Ovary (tissue), 9 donors: ENCODE data around the gene PKD1L1. TPM values are rescaled to one million over a fixed set of nuclear protein-coding genes. Genes with fewer than 3 reads are reported as not detected.

Experiments
- DNase-seq, 5 donors: peaks; one replicate each; pipeline ENCODE4 v3.0.0-alpha.2; 2019 to 2020
- H3K27ac ChIP-seq, 2 donors: fragments of 200-600 bp; one replicate each; pipeline versions ENCODE4 v1.5.1 to v1.8.0; 2019 to 2022
- H3K27me3 ChIP-seq: fragments of 200-600 bp; one replicate; pipeline ENCODE4 v1.8.0; 2022
- H3K36me3 ChIP-seq: fragments of 200-600 bp; sonication (generic); one replicate; pipeline ENCODE4 v1.5.1; 2019
- H3K4me1 ChIP-seq: one replicate; pipeline ENCODE4 v1.8.1; 2013; ENCODE audit warnings: mild to moderate bottlenecking, moderate library complexity; ENCODE audit not compliant: insufficient read depth
- H3K4me3 ChIP-seq: fragments of 200-600 bp; sonication (generic); one replicate; pipeline ENCODE4 v1.5.1; 2017
- H3K9me3 ChIP-seq, 2 donors: fragments of 200-600 bp in 1 of 2; sonication (generic) in 1 of 2; one replicate each; pipeline versions ENCODE4 v1.5.1 to v1.8.1; 2013 to 2019; ENCODE audit warnings: mild to moderate bottlenecking in 1 of 2, moderate library complexity in 1 of 2
- CTCF ChIP-seq, 3 donors: fragments of 450-650 bp in 2 of 3; fragments of 200-600 bp in 1 of 3; IDR thresholded peaks; one replicate each; pipeline versions ENCODE4 v1.5.1 to v1.8.0; 2016 to 2022; ENCODE audit warnings: antibody characterized with exemption in 3 of 3, mild to moderate bottlenecking in 1 of 3
- EP300 ChIP-seq: sonication (generic); formaldehyde crosslinking; IDR thresholded peaks from one replicate; pipeline ENCODE4 v1.6.1; 2017; ENCODE audit warnings: antibody characterized with exemption
- POLR2A ChIP-seq: fragments of 450-650 bp; IDR thresholded peaks from one replicate; pipeline ENCODE4 v1.6.1; 2017; ENCODE audit warnings: antibody characterized with exemption, mild to moderate bottlenecking, moderate library complexity
- WGBS, 3 donors: extraction: QIAGEN DNeasy Blood & Tissue Kit in 1 of 3; methylation state at CpG; one replicate each; pipeline versions ENCODE4 v1.1.5 to v1.1.7; 2013 to 2017; 5-methylcytosine and 5-hydroxymethylcytosine counted together
- intact Hi-C, 4 donors: fragments of 100-400 bp; cut with DNase I; formaldehyde crosslinking; loops; one replicate each; pipeline versions ENCODE4 v1.11.0 to v1.15.1; 2022 to 2023
- polyA plus RNA-seq, 2 donors: library from polyadenylated mRNA; stranded (reverse); fragments of 200-250 nt in 1 of 2; fragments of 350-450 nt in 1 of 2; fragmentation: Illumina TruSeq in 1 of 2; extraction: RNeasy Lipid Tissue Mini Kit (QIAGEN cat#74804) in 1 of 2; gene quantifications; one replicate each; pipeline ENCODE4 v1.2.3, GENCODE V29; 2013 to 2014
- total RNA-seq, 7 donors: library from RNA; depleted of rRNA in 2 of 7; stranded (reverse); fragments of >200 nt in 2 of 7; fragmentation: NEBNext Ultra II Directional in 3 of 7; extraction: Animal tissue kit (Norgen Biotek cat#: 25700) in 3 of 7; gene quantifications; one replicate each; pipeline versions ENCODE4 v1.1.0 to v1.2.4, GENCODE V29; 2016 to 2023
- donor health status: DM: no; HTN: no; CAD: no; lungs with moderate emphysema.
- donor health status: DM: no; HTN: no; CAD: no.
- donor health status: Bipolar disorder and iron deficiency.
- donor health status: DM: yes; HTN: yes; CAD: no.
- donor health status: DM: no; HTN: no; CAD: no.
- donor health status: DM: yes; HTN: yes; CAD: no.

PKD1L1 gene
- total and polyA plus RNA-seq, 9 donors, result 0.11 to 0.48 (median 0.22) TPM

- H3K4me1 ChIP-seq, result peaks cover 17% of the 10 kb centered on the region
- TF ChIP-seq CTCF (IDR thresholded peaks at IDR 0.05), result no peak
- TF ChIP-seq EP300, result no peak
- no peak for TF ChIP-seq POLR2A
- no peak overlapping the region for H3K4me3 ChIP-seq
- WGBS, 3 donors, result 95 to 96% (median 96%) methylated on average over 7 of the region's 7 CpGs
- H3K27ac ChIP-seq, result no peak overlapping the region
- intact Hi-C loops, result loop anchor here in 2 of 4 donors (10.0 kb wide), 1 partner anchor 224 kb away; the partner anchor contains the start of gene TNS3 (in 2 of the 2)
- DNase-seq, result no peak
- no peaks in the 10 kb centered on the region for H3K9me3 ChIP-seq
- H3K36me3 ChIP-seq, result no peaks in the 10 kb centered on the region
- no peaks in the 10 kb centered on the region for H3K27me3 ChIP-seq
Observed at GRCh38 chr7:47808321-47808720, 139.9 kb downstream of the PKD1L1 start.

DNA sequence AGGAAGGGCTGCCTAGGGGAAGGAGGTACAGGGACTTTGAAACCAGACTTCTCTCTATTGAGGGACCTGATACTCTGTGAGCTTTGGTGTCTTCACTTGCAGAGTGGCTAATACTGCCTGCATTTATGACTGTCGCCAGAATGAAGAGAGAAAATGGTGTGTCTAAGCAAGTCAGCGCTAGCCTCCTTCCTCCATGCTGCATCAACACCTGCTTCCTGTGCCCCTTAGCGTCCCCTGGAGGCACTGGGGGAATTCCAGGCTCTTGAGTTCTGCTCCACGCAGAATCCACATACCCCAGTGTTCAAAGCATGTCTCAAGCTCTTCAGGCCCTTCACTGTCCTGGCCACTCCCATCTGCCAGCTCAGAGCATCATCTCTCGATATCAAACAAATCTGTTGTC is 140.5 kb downstream of the PKD1L1 start:
- WGBS, 3 donors, result 94 to 99% (median 97%) methylated on average over 5 of the region's 5 CpGs
- no peaks in the 10 kb centered on the region for H3K9me3 ChIP-seq
- TF ChIP-seq POLR2A (no peak), EP300 (no peak), CTCF (IDR thresholded peaks at IDR 0.05) (no peak)
- DNase-seq, result no peak
- peaks cover 17% of the 10 kb centered on the region for H3K4me1 ChIP-seq
- H3K36me3 ChIP-seq, result no peaks in the 10 kb centered on the region
- H3K4me3 ChIP-seq, result no peak overlapping the region
- H3K27me3 ChIP-seq, result no peaks in the 10 kb centered on the region
- intact Hi-C loops, result loop anchor here in 2 of 4 donors (10.0 kb wide), 1 partner anchor 223 kb away; the partner anchor contains the start of gene TNS3 (in 2 of the 2)
- no peak overlapping the region for H3K27ac ChIP-seq

DNA sequence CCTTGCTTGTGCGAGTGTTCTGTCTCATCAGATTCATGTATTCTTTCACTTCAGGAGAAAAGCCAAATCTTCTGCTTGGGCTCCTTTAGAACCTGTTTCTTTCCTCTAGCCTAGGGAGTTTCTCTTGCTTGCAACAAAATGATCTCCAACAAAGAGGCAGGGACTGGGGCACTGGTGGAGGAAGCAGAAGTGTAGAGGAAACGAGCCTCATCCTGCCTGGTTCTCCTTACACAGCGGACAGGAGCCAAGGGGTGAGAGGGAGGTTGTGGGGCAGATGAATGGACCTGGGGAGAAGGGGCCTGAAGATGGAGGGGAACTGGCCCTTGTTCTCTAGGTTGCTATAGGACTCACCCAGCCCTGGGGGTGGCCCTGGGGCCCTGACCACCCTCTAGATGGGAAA is 141.1 kb downstream of the PKD1L1 start:
- H3K9me3 ChIP-seq, result no peaks in the 10 kb centered on the region
- TF ChIP-seq EP300, result no peak
- TF ChIP-seq CTCF (IDR thresholded peaks at IDR 0.05), result no peak
- TF ChIP-seq POLR2A, result no peak
- 25 to 48% (median 37%) methylated on average over 3 of the region's 3 CpGs for WGBS, 3 donors
- DNase-seq, result no peak
- peaks cover 17% of the 10 kb centered on the region for H3K4me1 ChIP-seq
- H3K27ac ChIP-seq, result no peak overlapping the region
- intact Hi-C loops, result loop anchor here in 2 of 4 donors (10.0 kb wide), 1 partner anchor 222 kb away; the partner anchor contains the start of gene TNS3 (in 2 of the 2)
- H3K4me3 ChIP-seq, result no peak overlapping the region
- H3K27me3 ChIP-seq, result no peaks in the 10 kb centered on the region
- no peaks in the 10 kb centered on the region for H3K36me3 ChIP-seq

- Histone ChIP-seq H3K9me3 (no peaks in the 10 kb centered on the region), H3K4me1 (peaks cover 17% of the 10 kb centered on the region)
- TF ChIP-seq CTCF (IDR thresholded peaks at IDR 0.05), result no peak
- TF ChIP-seq POLR2A, result no peak
- TF ChIP-seq EP300, result no peak
Observed at GRCh38 chr7:47806701-47807103, 141.6 kb downstream of the PKD1L1 start.

More at GRCh38 chr7:47806701-47807103, 141.6 kb downstream of the PKD1L1 start:
- Histone ChIP-seq H3K4me3 (no peak overlapping the region), H3K27me3 (no peaks in the 10 kb centered on the region), H3K27ac (no peak overlapping the region), H3K36me3 (no peaks in the 10 kb centered on the region)
- peak; percentile 37 to 76 (median 65) for DNase-seq
- WGBS, 3 donors, result 8 to 14% (median 9%) methylated on average over 7 of the region's 7 CpGs
- intact Hi-C loops, result loop anchor here in 2 of 4 donors (10.0 kb wide), 1 partner anchor 222 kb away; the partner anchor contains the start of gene TNS3 (in 2 of the 2)
